Breast epithelium (tissue), 3 donors: ENCODE data around the gene PHACTR1.

Experiments
- CTCF ChIP-seq, 3 donors: fragments of 450-650 bp; IDR thresholded peaks; one replicate each; pipeline ENCODE4 v1.5.1; 2016 to 2017; ENCODE audit warnings: antibody characterized with exemption in 3 of 3, mild to moderate bottlenecking in 3 of 3, moderate library complexity in 3 of 3
- POLR2A ChIP-seq: fragments of 450-650 bp; IDR thresholded peaks from one replicate; pipeline ENCODE4 v1.6.1; 2016; ENCODE audit warnings: antibody characterized with exemption, mild to moderate bottlenecking, moderate library complexity
- POLR2AphosphoS5 ChIP-seq, 3 donors: sonication (generic); formaldehyde crosslinking; IDR thresholded peaks; one replicate each; pipeline ENCODE4 v1.6.1; 2017; ENCODE audit warnings: antibody characterized with exemption in 3 of 3

GRCh38 chr6:12987783-12988182 lies 271.2 kb downstream of the PHACTR1 start:
- TF ChIP-seq POLR2AphosphoS5 (IDR thresholded peaks at IDR 0.05) (no peak), CTCF (IDR thresholded peaks at IDR 0.05) (no peak), POLR2A (no peak)
